ENCODE data around the gene MINK1. TPM values are rescaled to one million over a fixed set of nuclear protein-coding genes. Genes with fewer than 3 reads are reported as not detected.
"Not testable (repeated sequence)": the region's sequence is repeated elsewhere in the genome, so short reads cannot be mapped to it uniquely, and the experiment has no call there.

The MINK1 gene
- total RNA-seq, 1 donor from 2014 or later, result 51.4 TPM

- DNase-seq, result no peak
Observed at GRCh38 chr17:4811471-4811870, 21.7 kb upstream of the MINK1 start.

GRCh38 chr17:4812690-4813089, 20.4 kb upstream of the MINK1 start:
- no peak for DNase-seq

- no peak for DNase-seq
Observed at GRCh38 chr17:4815043-4815675, 18.0 kb upstream of the MINK1 start.

GRCh38 chr17:4816826-4817225, 16.3 kb upstream of the MINK1 start:
- no peak for DNase-seq

DNA sequence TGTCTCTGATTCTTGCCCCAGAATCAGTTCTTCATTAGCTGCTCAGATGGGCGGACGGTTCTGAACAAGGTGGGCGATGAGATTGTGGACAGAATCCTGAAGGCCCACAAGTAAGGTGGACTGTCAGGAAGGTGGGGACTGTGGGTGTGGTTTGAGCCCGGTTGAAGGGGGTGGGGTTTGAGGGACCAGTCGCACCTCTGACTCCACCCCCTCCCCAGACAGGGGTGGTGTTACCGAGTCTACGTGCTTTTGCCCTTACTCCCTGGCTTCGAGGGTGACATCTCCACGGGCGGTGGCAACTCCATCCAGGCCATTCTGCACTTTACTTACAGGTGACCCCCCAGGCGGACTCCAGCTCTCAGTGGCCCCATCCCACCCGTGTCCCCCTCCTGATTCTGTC, 14.9 kb upstream of the MINK1 start:
- no peak for DNase-seq

GRCh38 chr17:4822835-4823234, 10.3 kb upstream of the MINK1 start:
- no peak for DNase-seq

- DNase-seq, result no peak
Observed at GRCh38 chr17:4823373-4824089, 9.6 kb upstream of the MINK1 start.

DNA sequence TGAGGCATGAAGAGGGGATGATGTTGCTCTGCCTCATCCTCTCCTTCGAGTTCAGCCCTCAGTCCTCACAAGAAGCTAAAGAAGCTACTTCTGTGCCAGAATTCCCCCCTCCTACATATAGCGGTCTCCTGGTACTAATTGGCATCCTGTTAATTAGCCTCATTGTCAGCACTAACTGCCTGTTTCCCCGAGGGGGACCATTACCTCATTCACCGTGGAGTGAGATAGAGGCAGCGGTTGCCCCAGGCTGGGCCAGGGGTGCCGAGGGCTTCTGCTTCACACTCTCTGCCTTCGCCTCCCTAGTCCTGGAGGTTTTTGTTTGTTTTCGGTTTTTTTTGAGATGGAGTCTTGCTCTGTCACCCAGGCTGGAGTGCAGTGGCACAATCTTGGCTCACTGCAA, 5.7 kb upstream of the MINK1 start:
- DNase-seq, result no peak

- DNase-seq, result not testable (repeated sequence)
Observed at GRCh38 chr17:4832829-4833177, 337 bp upstream of the MINK1 start.

GRCh38 chr17:4833941-4834680, 971 bp downstream of the MINK1 start:
- peak; percentile 61 for DNase-seq

DNA sequence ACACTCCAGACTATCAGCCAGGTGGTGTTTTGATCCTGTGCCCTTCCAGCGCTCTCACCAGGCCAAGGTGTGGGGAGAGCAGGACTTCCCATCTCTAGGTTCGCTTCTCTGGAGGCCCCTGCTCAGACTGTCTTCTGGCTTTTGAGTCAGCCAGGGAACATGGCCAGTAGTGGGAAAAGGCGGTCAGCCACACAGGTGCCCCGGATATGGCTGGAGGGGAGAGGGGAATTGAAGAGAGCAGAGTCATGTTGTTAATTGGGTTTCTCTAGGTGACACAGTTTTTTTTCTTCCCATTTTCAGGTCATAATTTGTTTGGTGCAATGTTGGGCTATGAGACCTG, 1.5 kb downstream of the MINK1 start:
- no peak for DNase-seq

GRCh38 chr17:4836221-4836620, 3.1 kb downstream of the MINK1 start:
- DNase-seq, result no peak

DNA sequence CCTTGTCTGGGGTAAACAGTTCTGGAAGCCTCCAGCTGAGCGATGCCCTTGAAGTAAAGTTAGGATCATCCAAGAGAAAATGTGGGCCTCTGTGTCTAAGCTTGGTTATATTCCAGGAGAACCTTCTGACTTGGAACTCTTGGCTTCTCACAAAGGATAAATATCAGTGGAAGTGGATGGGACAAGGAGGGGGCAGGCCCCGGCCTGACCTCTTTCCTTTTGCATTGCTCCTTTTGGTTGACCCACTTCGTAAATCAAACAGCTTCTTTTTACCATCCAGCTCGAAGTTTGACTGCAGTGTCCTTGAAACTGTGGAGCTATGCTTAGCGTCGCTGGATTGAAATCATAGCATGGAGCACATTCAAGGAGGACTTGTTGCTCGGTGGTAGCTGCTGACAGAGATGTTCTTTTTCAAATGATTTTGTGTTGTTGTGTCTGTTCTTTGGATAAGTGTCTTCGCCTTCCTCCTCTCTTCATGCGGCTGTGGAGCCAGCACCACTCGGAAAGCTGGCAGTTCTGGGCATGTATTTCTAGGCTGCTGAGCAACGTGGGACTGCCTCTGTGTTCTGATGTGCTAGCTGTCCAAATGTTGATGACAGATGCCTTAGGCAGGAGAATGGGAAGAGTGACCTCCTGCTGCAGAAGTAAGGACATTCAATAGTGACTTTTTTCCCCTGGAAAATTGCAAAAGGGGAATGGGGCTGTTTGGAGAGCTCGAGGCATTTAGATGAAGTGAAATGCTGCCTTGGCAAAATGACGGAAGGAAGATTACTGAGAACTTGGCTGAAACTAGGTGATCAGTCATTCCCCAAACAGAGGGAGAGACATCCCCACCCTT, 4.5 kb downstream of the MINK1 start:
- DNase-seq, result no peak

GRCh38 chr17:4838309-4838785, 5.2 kb downstream of the MINK1 start:
- DNase-seq, result no peak

GRCh38 chr17:4839221-4839620, 6.1 kb downstream of the MINK1 start:
- no peak for DNase-seq

GRCh38 chr17:4839965-4840892, 7.1 kb downstream of the MINK1 start:
- DNase-seq, result no peak

DNA sequence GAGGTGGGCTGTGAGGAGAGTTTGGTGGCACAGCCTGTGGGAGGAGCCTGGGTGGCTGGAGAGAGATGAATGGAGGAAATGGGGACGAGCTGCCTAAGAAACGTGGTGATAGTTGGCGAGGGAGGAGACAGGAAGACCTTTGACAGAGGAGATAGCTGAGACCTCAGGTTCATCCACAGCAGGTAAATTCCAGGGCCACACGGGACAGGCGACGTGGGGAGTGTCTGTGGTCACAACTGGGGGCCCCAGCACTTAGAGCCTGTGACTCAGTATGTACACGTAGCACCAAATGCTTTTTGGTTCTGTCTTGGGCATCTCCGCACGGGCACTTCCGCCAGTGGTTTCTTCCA, 7.7 kb downstream of the MINK1 start:
- no peak for DNase-seq

- no peak for DNase-seq
Observed at GRCh38 chr17:4842376-4842775, 9.2 kb downstream of the MINK1 start.

GRCh38 chr17:4843321-4844000, 10.3 kb downstream of the MINK1 start:
- no peak for DNase-seq

GRCh38 chr17:4845118-4845517, 12.0 kb downstream of the MINK1 start:
- no peak for DNase-seq
